Activated naive CD4-positive, alpha-beta T cell treated with anti-CD3 and anti-CD28 coated beads for 36 hours (primary cell): ENCODE measurements around the gene GCNA. TPM values are rescaled to one million over a fixed set of nuclear protein-coding genes. Genes with fewer than 3 reads are reported as not detected.
"Not testable (repeated sequence)": the region's sequence is repeated elsewhere in the genome, so short reads cannot be mapped to it uniquely, and the experiment has no call there.

Experiments
- CTCF ChIA-PET: fragments of 350-600 bp; sonication (Branson Sonifier 250); formaldehyde crosslinking; loops from one replicate; lab custom pipeline; 2021; ENCODE audit warnings: antibody characterized with exemption; lab: Charles Lee
- DNase-seq: peaks from one replicate; pipeline ENCODE4 v3.0.0-alpha.2; 2020
- H3K27ac Mint-ChIP-seq: one replicate; pipeline ENCODE4 v1.8.0; 2021; ENCODE audit warnings: mild to moderate bottlenecking, mixed read lengths
- H3K27me3 Mint-ChIP-seq: one replicate; pipeline ENCODE4 v1.8.0; 2021; ENCODE audit warnings: low read depth, mixed read lengths
- H3K36me3 Mint-ChIP-seq: one replicate; pipeline ENCODE4 v1.8.0; 2021; ENCODE audit warnings: low read depth, mixed read lengths
- H3K4me1 Mint-ChIP-seq: one replicate; pipeline ENCODE4 v1.8.0; 2021; ENCODE audit warnings: low read depth, mixed read lengths
- H3K4me3 Mint-ChIP-seq: one replicate; pipeline ENCODE4 v1.8.0; 2021; ENCODE audit warnings: mild to moderate bottlenecking, moderate library complexity, mixed read lengths
- H3K9me3 Mint-ChIP-seq: one replicate; pipeline ENCODE4 v1.8.0; 2021; ENCODE audit warnings: mixed read lengths
- intact Hi-C: fragments of 100-400 bp; cut with micrococcal nuclease; formaldehyde crosslinking; loops from one replicate; pipeline ENCODE4 v1.15.1; 2023
- total RNA-seq, 2 experiments: library from RNA; stranded (reverse); gene quantifications; one replicate each; pipeline ENCODE4 v1.2.3, GENCODE V29; 2021

The GCNA gene
- total RNA-seq, 2 experiments from 2014 or later = 2.8 to 2.9 TPM

DNA sequence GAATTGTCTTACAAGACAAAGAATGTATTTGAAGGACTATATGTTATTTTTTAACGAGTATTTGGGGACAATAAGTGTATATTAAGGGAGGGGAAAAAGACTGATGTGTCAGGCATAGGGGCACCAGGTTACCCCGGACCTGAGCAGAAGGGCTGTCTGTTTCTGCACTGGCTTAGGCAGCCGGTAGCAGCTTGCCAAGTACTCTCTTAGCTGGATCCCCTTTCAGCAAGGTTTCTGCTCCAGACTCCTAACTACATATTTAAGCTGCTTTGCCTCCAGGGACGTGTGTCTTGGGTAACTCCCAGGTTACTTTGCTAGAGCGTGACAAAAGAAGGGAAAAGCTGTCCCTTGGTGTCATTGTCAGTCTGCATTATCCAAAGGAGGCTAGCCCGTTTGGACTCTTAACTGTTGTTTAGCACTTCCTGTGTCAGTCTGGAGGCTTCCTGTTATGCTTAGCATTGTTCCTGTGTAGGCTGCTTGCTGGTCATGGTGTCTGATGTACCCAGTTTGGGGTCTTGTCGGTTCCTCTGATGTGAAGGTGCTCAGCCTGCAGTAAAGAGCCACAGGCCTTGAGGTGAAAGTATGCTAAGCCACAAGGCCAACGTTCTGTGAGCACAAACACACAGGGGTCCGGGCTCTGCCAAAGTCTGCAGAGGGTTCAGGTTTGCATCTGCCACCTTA, 28.4 kb downstream of the GCNA start:
- Mint-ChIP-seq H3K27me3 (no peaks in the 10 kb centered on the region), H3K9me3 (peaks cover 4% of the 10 kb centered on the region), H3K27ac (peak overlapping the region; percentile 81), H3K4me1 (peaks cover 47% of the 10 kb centered on the region), H3K36me3 (peaks cover 64% of the 10 kb centered on the region), H3K4me3 (no peak overlapping the region)
- CTCF ChIA-PET = interaction anchor here (1.0 kb wide), 2 partner anchors 11 to 36 kb away, joined by 4 read pairs; no protein-coding TSS in a partner anchor
- DNase-seq = no peak
- intact Hi-C loops = no loop called here

DNA sequence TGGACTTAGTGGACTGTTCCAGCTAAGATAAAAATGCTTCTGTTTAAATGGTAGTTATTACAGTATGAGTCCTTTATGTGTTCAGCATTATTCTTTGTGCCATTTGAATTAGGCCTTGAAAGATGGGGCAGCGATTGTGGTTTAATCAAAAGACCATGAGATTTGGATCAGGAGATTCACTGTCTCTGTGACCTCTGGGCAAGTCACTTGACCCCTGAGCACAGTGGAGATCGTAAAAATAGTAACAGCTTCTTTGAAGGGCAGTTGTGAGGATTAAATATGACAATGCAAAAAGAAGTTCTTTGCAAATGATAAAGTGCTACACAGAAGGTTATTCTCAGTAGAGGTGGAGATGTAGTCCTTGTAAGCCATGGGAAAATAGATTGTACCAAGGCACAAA, 29.3 kb downstream of the GCNA start:
- no peak overlapping the region for H3K4me3 Mint-ChIP-seq
- intact Hi-C loops = no loop called here
- no peak for DNase-seq
- H3K36me3 Mint-ChIP-seq = peaks cover 58% of the 10 kb centered on the region
- peak overlapping the region; percentile 30 for H3K27ac Mint-ChIP-seq
- peaks cover 4% of the 10 kb centered on the region for H3K9me3 Mint-ChIP-seq
- H3K27me3 Mint-ChIP-seq = no peaks in the 10 kb centered on the region
- CTCF ChIA-PET = no interaction called here
- H3K4me1 Mint-ChIP-seq = peaks cover 47% of the 10 kb centered on the region

DNA sequence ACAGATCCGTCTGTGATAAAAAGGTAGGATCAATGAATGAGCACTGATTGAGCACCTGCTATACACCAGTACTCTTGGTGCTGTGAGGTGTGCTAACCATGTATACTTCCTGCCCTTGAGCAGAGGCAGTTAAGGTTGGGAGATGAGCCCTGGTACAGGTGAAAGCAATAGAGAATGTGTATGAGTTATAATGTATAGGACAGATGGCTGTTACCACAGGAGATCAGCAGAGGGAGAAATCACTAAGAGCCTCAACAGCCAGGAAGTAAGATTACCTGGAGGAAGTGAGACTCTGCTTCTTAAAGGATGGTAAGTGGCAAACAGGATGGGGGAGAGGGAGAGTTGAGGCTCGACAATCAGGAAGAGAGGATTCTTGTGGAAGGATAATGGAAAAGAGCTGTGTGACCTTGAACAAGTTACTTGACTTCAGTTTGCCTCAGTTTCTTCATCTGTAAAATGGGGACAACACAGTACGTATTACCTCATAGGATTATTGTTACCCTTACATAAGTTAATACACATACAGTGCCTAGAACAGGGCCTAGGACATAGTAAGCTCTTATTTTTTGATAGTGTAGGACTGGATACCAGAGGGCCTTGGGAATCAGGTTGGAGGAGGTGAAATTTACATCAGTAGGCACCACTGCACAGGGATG, 31.0 kb downstream of the GCNA start:
- CTCF ChIA-PET = interaction anchor here (0.8 to 0.9 kb wide), 2 partner anchors 43 to 48 kb away, joined by 3 to 4 read pairs; no protein-coding TSS in a partner anchor
- peaks cover 53% of the 10 kb centered on the region for H3K36me3 Mint-ChIP-seq
- no peak for DNase-seq

DNA sequence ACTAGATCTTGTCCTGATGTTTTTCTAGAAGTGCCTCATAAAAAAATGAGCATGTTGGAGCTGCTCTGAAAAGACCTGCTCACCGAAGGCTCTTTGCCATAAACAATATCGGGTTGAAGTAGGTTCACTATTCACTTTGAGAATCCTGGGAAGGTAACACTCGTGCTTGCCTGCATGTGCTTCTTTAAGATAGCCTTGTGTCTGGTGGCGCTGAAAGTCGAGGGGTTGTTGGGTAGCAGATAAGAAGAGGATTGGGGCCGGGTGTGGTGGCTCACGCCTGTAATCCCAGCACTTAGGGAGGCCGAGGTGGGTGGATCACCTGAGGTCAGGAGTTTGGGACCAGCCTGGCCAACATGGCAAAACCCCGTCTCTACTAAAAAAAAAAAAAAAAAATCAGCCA, 33.5 kb downstream of the GCNA start:
- H3K27me3 Mint-ChIP-seq, H3K9me3 Mint-ChIP-seq, H3K4me3 Mint-ChIP-seq, H3K27ac Mint-ChIP-seq, CTCF ChIA-PET, DNase-seq: not testable (repeated sequence)
- peaks cover 37% of the 10 kb centered on the region for H3K4me1 Mint-ChIP-seq
- peaks cover 48% of the 10 kb centered on the region for H3K36me3 Mint-ChIP-seq
- intact Hi-C loops = loop anchor here (10.0 kb wide), 1 partner anchor 1013 kb away; no protein-coding TSS in a partner anchor

More for the DNA sequence above, 31.0 kb downstream of the GCNA start:
- Mint-ChIP-seq H3K4me1 (peaks cover 41% of the 10 kb centered on the region), H3K27ac (no peak overlapping the region), H3K9me3 (peaks cover 2% of the 10 kb centered on the region), H3K27me3 (no peaks in the 10 kb centered on the region), H3K4me3 (no peak overlapping the region)
- intact Hi-C loops = loop anchor here (1.0 kb wide), 1 partner anchor 41 kb away; no protein-coding TSS in a partner anchor

DNA sequence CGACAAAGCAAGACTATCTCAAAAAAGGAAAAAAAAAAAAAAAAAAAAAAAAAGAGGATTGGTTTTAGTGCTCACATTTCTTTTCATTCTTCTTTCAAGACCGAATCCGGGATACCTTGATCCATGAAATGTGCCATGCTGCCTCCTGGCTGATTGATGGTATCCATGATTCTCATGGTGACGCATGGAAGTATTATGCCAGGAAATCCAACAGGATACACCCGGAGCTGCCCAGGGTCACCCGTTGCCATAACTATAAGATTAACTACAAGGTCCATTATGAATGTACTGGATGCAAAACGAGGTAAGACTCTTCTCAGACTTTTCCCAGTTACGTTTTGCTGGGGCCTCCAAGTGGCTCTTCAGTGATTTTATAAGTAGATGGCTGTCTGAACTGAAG, 34.0 kb downstream of the GCNA start:
- intact Hi-C loops = loop anchor here (10.0 kb wide), 1 partner anchor 1013 kb away; no protein-coding TSS in a partner anchor
- H3K4me1 Mint-ChIP-seq = peaks cover 37% of the 10 kb centered on the region
- CTCF ChIA-PET = no interaction called here

DNA sequence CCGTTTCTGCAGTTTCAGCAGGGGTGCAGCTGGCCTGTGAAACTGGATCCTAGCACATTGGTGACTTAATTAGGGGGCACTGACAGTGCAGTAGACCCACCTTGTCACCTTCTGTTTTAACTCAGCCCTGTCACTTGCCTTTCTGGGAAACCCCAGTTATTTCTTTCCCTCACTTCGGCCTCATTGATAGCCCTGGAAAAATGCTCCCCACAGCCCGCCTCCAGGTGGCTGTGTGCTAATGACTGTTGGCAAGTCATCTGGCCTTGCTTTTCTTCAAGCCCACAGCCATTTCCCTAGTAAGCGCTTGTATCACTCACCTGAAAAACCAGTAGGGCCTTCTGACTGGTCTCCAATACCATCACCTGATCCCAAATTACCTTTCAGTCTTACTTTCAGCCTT, 36.8 kb downstream of the GCNA start:
- DNase-seq = no peak
- Mint-ChIP-seq H3K4me3 (no peak overlapping the region), H3K9me3 (peaks cover under 1% of the 10 kb centered on the region), H3K4me1 (peaks cover 45% of the 10 kb centered on the region), H3K27me3 (no peaks in the 10 kb centered on the region), H3K27ac (peak overlapping the region; percentile 69), H3K36me3 (peaks cover 32% of the 10 kb centered on the region)
- CTCF ChIA-PET = interaction anchor here (0.6 to 1.4 kb wide), 2 partner anchors 37 to 146 kb away, joined by 4 to 6 read pairs; no protein-coding TSS in a partner anchor
- intact Hi-C loops = loop anchor here (10.0 kb wide), 1 partner anchor 1010 kb away; no protein-coding TSS in a partner anchor

More for the DNA sequence above, 34.0 kb downstream of the GCNA start:
- Mint-ChIP-seq H3K36me3 (peaks cover 47% of the 10 kb centered on the region), H3K9me3 (no peaks in the 10 kb centered on the region), H3K4me3 (no peak overlapping the region), H3K27ac (no peak overlapping the region), H3K27me3 (no peaks in the 10 kb centered on the region)
- no peak for DNase-seq

DNA sequence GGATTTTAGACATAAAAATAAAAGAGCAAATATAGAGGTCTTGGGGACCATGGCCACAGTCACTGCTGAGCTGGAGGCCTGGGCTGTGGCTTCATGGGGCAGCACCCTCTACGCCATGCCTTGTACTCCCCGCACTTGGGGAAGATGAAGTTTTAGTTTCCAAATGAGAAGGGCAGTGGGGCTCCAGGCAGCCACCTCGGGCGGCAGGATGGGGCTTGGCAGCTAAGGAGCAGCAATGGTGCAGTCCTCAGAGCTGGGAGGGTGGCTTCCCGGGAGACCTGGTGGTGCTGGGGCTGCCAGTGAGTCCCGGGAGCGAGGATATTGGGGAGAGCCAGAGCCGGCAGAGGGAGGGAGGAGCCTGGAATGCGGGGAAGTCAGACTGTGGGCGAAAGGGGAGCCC, 37.7 kb downstream of the GCNA start:
- H3K4me1 Mint-ChIP-seq = peaks cover 54% of the 10 kb centered on the region
- intact Hi-C loops = loop anchor here (10.0 kb wide), 1 partner anchor 1009 kb away; no protein-coding TSS in a partner anchor
- H3K36me3 Mint-ChIP-seq = peaks cover 29% of the 10 kb centered on the region
- H3K27ac Mint-ChIP-seq = peak overlapping the region; percentile 69
- peak overlapping the region; percentile 46 for H3K4me3 Mint-ChIP-seq
- peak; percentile 44 for DNase-seq
- peaks cover 1% of the 10 kb centered on the region for H3K9me3 Mint-ChIP-seq
- H3K27me3 Mint-ChIP-seq = no peaks in the 10 kb centered on the region
- CTCF ChIA-PET = interaction anchor here (0.6 to 1.4 kb wide), 2 partner anchors 36 to 109 kb away, joined by 3 to 6 read pairs; no protein-coding TSS in a partner anchor

DNA sequence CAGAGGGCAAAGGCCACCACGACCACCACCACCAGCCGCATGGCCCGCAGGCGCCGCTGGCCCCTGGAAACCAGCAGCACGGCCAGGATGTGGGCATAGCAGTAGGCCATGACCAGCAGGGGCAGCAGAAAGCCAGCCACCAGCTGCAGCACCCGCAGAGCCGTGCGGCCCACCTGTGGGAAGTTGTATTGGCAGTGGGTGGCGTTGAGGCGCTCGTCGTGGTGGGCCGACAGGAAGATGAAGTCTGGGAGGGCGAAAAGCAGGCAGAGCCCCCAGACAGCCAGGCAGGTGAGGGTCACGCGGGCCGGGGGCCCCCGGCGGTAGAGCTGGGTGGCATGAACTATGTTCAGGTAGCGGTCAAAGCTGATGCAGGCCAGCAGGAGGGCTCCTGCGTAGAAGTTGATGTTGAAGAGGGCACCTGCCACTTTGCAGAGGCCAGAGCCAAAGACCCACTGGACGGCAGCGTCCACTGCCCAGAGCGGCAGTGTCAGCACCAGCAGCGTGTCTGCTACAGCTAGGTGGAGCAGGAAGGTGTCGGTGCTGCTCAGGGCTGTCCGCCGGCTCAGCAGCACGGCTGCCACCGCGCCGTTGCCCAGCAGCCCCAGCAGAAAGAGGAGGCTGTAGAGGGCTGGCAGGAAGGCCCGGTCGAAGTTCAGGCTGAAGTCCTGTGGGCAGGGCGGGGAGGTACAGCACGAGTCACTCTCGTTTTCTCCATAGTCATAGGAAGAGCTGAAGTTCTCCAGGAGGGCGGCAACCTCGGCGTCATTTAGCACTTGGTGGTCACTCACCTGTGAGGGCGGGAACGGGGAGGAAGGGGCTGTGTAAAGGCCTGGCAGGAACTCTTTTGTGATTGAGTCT, 38.7 kb downstream of the GCNA start:
- peaks cover 24% of the 10 kb centered on the region for H3K36me3 Mint-ChIP-seq

DNA sequence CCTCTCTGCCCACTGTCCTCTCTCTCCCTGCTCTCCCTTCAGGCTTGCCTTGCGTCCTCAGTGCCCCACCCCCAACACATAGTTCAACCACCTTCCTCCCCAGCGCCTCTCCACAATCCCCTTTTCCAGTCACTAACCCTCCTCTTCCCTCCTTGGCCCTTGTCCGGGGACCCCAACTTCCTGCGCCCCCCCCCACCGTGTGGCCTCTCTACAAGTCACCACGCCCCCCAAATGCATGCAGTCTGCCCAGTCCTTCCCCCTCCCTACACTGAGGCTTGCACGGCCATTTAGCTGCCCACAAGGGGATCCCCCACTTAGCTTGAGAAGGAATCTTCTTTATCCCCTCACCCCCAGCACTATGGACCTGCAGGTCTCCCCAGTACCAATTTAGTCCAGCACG, 39.5 kb downstream of the GCNA start:
- Mint-ChIP-seq H3K4me3 (peak overlapping the region; percentile 71), H3K4me1 (peaks cover 68% of the 10 kb centered on the region), H3K27ac (peak overlapping the region; percentile 96)

More for the DNA sequence above, 38.7 kb downstream of the GCNA start:
- CTCF ChIA-PET = no interaction called here
- no peak for DNase-seq
- intact Hi-C loops = loop anchor here (10.0 kb wide), 1 partner anchor 1008 kb away; no protein-coding TSS in a partner anchor
- Mint-ChIP-seq H3K27me3 (no peaks in the 10 kb centered on the region), H3K4me3 (peak overlapping the region; percentile 71), H3K27ac (peak overlapping the region; percentile 96), H3K4me1 (peaks cover 60% of the 10 kb centered on the region), H3K9me3 (peaks cover 1% of the 10 kb centered on the region)

DNA sequence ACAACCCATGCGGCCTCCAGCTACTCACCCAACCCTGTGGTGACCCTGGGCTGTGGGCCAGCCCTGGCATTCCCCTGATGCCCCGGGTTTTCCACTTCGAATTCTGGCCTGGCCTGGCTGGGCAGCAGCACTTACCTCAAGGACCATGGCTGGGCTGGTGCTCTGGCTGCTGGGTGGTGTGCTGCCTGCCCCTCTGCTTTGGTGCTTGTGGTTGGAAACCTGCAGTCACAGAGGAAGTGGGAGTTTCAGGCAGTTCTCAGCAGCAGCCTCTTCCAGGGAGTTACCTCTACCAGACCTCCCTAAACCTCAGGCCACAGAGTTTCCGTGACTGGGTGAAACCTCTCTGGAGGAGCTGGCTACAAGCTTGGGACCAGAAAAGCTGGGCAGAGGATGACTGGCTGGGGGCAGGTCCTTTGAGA, 40.1 kb downstream of the GCNA start, which contains the start of gene CXCR3:
Gene CXCR3, minus strand, starts transcription at position 209 of the 419 bp plus-strand sequence. Its CDS starts 62 bp downstream, at position 147.
- H3K9me3 Mint-ChIP-seq = peaks cover 1% of the 10 kb centered on the region
- peak within 1 kb of the TSS; percentile 71 for H3K4me3 Mint-ChIP-seq
- intact Hi-C loops = loop anchor here (2.0 to 10.0 kb wide), 3 partner anchors 438 to 1006 kb away; partner anchors contain the start of gene IL2RG
- CTCF ChIA-PET = interaction anchor here (0.7 to 2.2 kb wide), 4 partner anchors 25 to 59 kb away, joined by 3 to 14 read pairs (median 3); no protein-coding TSS in a partner anchor
- peaks cover 17% of the 10 kb centered on the region for H3K36me3 Mint-ChIP-seq
- peaks cover 74% of the 10 kb centered on the region for H3K4me1 Mint-ChIP-seq
- peak within 1 kb of the TSS; percentile 96 for H3K27ac Mint-ChIP-seq
- DNase-seq = peak; percentile 89
- no peaks in the 10 kb centered on the region for H3K27me3 Mint-ChIP-seq

More for the DNA sequence above, 39.5 kb downstream of the GCNA start:
- intact Hi-C loops = loop anchor here (2.0 to 10.0 kb wide), 3 partner anchors 437 to 1007 kb away; partner anchors contain the start of gene IL2RG
- H3K36me3 Mint-ChIP-seq = peaks cover 21% of the 10 kb centered on the region
- CTCF ChIA-PET = interaction anchor here (0.7 to 0.9 kb wide), 2 partner anchors 26 to 58 kb away, joined by 3 read pairs; no protein-coding TSS in a partner anchor
- H3K27me3 Mint-ChIP-seq = no peaks in the 10 kb centered on the region
- peaks cover 1% of the 10 kb centered on the region for H3K9me3 Mint-ChIP-seq
- DNase-seq = no peak

DNA sequence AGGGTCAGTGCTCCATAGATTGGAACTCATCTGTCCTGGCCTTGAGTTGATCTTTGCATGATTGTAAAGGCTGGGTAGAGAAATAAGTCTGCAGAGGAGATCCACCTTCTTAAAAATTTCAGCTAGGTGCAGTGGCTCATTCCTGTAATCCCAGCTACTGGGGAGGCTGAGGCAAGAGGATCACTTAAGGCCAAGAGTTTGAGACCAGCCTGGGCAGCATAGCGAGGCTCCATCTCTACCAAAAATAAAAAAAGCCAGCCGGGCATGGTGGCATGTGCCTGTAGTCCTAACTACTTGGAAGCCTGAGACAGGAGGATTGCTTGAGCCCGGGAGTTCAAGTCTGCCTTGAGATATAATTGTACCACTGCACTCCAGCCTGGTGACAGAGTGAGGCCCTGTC, 40.5 kb downstream of the GCNA start:
- Mint-ChIP-seq H3K4me1 (peaks cover 78% of the 10 kb centered on the region), H3K27me3 (no peaks in the 10 kb centered on the region), H3K9me3 (peaks cover 1% of the 10 kb centered on the region), H3K36me3 (peaks cover 13% of the 10 kb centered on the region), H3K4me3 (peak overlapping the region; percentile 71), H3K27ac (peak overlapping the region; percentile 96)
- intact Hi-C loops = loop anchor here (1.0 to 10.0 kb wide), 7 partner anchors 32 to 1006 kb away; partner anchors contain the start of gene IL2RG
- no peak for DNase-seq
- CTCF ChIA-PET = interaction anchor here (0.9 to 2.2 kb wide), 3 partner anchors 22 to 33 kb away, joined by 3 to 14 read pairs (median 3); no protein-coding TSS in a partner anchor
